HUDEP-2 (cell line): Measurements from ENCODE around the gene CASP8.
"Not testable (repeated sequence)": the region's sequence is repeated elsewhere in the genome, so short reads cannot be mapped to it uniquely, and the experiment has no call there.

Experiments used
- DNase-seq, 76 experiments: peaks; one replicate each; lab custom pipeline; 2025; ENCODE audit not compliant: unreplicated experiment in 76 of 76; lab: John Stamatoyannopoulos, UW

CASP8 gene

GRCh38 chr2:201239167-201239935, 21.0 kb upstream of the CASP8 start:
- DNase-seq = not testable (repeated sequence)

GRCh38 chr2:201242571-201243277, 17.6 kb upstream of the CASP8 start:
- no peak for DNase-seq

GRCh38 chr2:201244829-201245228, 15.5 kb upstream of the CASP8 start:
- DNase-seq = no peak

GRCh38 chr2:201246280-201246679, 14.1 kb upstream of the CASP8 start:
- no peak for DNase-seq

- peak in 12 of 76 experiments; percentile 8 to 55 (median 26) for DNase-seq
Observed at GRCh38 chr2:201248288-201248844, 12.0 kb upstream of the CASP8 start.

- DNase-seq = peak in 1 of 76 experiments; percentile 16
Observed at GRCh38 chr2:201249889-201250288, 10.4 kb upstream of the CASP8 start.

GRCh38 chr2:201250741-201251140, 9.6 kb upstream of the CASP8 start:
- DNase-seq = no peak

- DNase-seq = peak in 47 of 76 experiments; percentile 2 to 66 (median 28)
Observed at GRCh38 chr2:201254081-201254730, 6.1 kb upstream of the CASP8 start.

GRCh38 chr2:201255408-201256033, 4.8 kb upstream of the CASP8 start:
- DNase-seq = no peak

- DNase-seq = no peak
Observed at GRCh38 chr2:201256082-201256481, 4.3 kb upstream of the CASP8 start.

GRCh38 chr2:201257381-201257955, 2.9 kb upstream of the CASP8 start:
- peak in 48 of 76 experiments; percentile 2 to 73 (median 33) for DNase-seq

- DNase-seq = peak in 74 of 76 experiments; percentile 20 to 83 (median 65)
Observed at GRCh38 chr2:201257956-201258665, 2.2 kb upstream of the CASP8 start.

- DNase-seq = peak in 8 of 76 experiments; percentile 41 to 78 (median 64)
Observed at GRCh38 chr2:201258666-201259615, 1.4 kb upstream of the CASP8 start.

- DNase-seq = no peak
Observed at GRCh38 chr2:201261471-201261870, 1.1 kb downstream of the CASP8 start.

GRCh38 chr2:201261906-201262305, 1.6 kb downstream of the CASP8 start:
- no peak for DNase-seq

- no peak for DNase-seq
Observed at GRCh38 chr2:201262718-201263117, 2.4 kb downstream of the CASP8 start.

- no peak for DNase-seq
Observed at GRCh38 chr2:201263779-201264178, 3.4 kb downstream of the CASP8 start.

- no peak for DNase-seq
Observed at GRCh38 chr2:201264472-201265173, 4.3 kb downstream of the CASP8 start.
